Superior temporal gyrus (tissue), 1 donor: ENCODE results near the gene INF2.

Source experiments
- DNase-seq: peaks from one replicate; pipeline ENCODE4 v3.0.0-alpha.2; 2016; ENCODE audit errors: extremely low spot score

INF2 gene

DNA sequence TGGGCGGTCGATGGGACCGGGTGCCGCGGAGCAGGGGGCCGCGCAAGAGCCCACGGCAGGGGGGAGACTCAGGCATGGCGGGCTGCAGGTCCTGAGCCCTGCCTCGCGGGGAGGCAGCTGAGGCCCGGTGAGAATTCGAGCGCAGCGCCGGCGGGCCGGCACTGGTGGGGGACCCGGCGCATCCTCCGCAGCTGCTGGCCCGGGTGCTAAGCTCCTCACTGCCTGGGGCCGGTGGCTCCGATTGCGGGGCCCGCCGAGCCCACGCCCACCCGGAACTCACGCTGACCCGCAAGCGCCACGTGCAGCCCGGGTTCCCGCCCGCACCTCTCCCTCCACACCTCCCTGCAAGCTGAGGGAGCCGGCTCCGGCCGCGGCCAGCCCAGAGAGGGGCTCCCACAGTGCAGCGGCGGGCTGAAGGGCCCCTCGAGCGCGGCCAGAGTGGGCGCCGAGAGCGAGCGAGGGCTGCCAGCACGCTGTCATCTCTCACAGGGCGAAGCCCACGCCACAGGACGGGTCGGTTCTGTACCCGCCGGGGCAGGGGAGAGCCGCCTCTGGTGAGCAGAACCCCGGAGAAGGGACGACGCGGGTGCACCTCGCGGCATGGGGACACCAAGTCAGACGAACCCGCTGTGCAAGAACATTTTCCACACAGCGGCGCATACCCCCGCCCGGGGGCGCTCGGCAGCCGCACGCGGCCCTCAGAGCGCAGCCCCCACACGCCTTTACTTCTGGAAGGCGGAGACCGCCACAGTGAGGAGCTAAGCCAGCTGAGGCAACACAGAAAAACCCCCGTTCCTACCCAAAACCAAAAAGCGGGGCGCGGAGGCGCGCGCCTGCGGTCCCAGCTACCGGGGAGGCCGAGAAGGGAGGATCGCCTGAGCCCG lies 62.4 kb downstream of the INF2 start:
- DNase-seq: no peak

DNA sequence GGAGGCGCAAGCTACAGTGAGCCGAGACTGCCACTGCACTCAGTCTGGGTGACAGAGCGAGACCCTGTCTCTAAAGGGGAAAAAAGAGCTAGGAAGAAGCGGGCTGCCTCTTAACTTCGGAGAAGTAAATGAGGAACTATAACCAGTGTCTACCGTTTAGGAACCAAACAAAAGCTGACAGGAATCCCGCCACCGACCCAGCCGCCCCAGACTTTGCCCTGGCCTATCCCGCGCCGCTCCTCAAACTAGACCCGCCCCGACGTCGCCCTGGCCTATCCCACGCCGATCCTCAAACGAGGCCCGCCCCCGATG lies 63.0 kb downstream of the INF2 start:
- DNase-seq: peak; percentile 95

GRCh38 chr14:104752735-104753527 lies 63.5 kb downstream of the INF2 start, which contains the start of gene SIVA1:
SIVA1 (plus strand) TSS chr14:104753147; CDS start chr14:104753202, 55 bp downstream.
- peak; percentile 99 for DNase-seq

GRCh38 chr14:104753528-104754212 lies 64.3 kb downstream of the INF2 start:
- no peak for DNase-seq

- DNase-seq: no peak
Observed at GRCh38 chr14:104754213-104754851, 64.9 kb downstream of the INF2 start.

GRCh38 chr14:104755621-104756020 lies 66.2 kb downstream of the INF2 start:
- DNase-seq: no peak

DNA sequence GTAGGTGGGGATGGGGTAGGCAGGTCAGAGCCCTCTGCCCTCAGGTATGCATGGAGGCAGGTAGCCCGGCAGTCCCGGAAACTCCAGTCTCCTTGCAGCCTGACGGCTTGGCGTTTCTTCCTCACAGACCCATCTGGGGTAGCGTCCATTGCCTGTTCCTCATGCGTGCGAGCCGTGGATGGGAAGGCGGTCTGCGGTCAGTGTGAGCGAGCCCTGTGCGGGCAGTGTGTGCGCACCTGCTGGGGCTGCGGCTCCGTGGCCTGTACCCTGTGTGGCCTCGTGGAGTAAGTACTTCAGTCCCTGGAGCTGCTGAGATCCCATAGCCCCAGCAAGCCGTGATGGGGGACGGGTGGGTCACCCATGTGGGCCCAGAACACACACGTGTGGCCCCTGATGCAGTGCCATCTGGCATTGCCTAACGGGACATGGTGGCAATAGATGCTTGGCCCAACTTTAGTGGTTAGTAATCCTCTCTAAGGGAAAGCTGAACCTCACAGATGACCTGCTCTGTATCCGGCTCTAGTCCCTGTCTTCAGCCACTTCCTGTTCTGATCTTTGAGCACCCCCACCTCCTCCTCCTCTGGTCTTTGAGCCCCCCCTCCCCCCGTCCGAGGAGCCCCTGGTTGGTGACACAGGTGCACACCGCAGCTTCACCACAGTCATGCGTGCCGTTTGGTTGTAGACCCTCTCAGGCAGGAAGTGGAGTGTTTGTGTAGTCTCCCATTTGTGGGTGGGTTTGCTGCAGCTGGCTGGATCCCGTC lies 67.2 kb downstream of the INF2 start:
- no peak for DNase-seq

- DNase-seq: no peak
Observed at GRCh38 chr14:104757238-104757585, 67.8 kb downstream of the INF2 start.

DNA sequence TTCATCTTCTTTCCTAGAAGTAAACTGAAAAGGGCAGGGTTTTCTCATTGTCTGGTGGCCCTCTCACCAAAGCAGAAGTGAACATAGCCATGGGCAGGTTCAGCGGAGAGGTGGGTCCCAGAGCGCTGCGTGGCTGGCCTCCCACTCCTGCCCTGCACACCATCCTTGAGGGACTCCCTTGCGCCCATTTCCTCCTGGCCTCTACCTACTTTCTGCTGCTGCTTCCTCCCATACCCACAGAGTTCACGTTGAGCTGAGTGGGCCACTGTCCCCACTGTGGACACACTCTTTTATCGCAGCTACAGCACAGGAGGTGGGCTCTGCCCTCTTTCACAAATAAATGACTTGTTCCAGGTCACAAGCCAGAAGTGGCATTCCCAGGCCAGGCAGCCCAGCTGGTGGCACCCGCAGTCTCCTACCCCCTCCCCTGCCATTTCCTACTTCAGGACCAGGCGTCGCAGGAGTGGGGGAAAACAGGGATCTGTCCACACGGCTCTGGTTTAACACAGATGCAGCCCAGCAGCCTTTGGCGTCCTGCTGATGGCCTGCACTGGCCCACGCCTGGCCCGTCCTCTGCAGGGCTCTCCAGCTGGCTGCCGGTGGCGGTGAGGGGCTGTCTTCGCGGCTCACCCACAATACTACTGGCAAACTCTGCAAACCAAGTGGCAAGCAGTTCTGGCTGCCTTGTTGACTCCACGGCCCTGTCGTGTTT lies 68.4 kb downstream of the INF2 start:
- no peak for DNase-seq

DNA sequence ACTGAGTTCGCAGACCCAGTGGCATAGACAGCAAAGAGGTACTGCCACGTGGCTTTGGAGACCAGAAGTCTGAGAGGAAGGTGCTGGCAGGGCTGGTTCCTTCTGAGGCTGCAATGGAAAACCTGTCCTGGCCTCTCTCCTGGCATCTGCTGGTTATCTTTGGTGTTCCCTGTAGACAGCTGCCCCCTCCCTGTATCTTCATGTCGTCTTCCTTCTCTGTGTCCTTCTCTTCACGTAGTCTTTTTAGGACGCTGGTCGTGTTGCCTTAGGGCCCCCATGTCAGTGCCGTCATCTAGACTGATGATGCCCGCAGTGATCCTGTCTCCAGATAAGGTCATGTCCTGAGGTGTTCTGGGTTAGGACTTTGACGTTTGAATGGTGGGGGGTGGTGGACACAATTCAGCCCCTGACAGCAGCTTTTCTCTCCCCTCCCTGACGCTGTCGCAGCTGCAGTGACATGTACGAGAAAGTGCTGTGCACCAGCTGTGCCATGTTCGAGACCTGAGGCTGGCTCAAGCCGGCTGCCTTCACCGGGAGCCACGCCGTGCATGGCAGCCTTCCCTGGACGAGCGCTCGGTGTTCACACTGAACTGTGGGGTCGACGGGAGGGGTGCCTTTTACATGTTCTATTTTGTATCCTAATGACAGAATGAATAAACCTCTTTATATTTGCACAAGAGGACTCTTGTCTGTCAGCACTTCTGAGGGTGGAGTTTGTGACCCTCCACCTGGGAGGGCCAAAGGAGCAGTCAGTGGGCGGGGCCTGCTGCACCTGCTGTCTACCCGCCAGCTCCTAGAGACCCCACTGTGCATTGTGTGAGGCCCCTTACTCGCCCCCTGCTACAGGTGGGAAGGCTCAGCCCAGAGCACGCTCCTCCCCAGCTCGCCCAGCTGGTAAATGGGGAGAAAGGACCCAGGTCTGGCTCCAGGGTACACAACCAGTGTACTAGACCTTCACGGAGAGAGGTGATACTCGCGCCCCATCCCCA lies 69.9 kb downstream of the INF2 start:
- no peak for DNase-seq

- DNase-seq: no peak
Observed at GRCh38 chr14:104765517-104765916, 76.1 kb downstream of the INF2 start.

DNA sequence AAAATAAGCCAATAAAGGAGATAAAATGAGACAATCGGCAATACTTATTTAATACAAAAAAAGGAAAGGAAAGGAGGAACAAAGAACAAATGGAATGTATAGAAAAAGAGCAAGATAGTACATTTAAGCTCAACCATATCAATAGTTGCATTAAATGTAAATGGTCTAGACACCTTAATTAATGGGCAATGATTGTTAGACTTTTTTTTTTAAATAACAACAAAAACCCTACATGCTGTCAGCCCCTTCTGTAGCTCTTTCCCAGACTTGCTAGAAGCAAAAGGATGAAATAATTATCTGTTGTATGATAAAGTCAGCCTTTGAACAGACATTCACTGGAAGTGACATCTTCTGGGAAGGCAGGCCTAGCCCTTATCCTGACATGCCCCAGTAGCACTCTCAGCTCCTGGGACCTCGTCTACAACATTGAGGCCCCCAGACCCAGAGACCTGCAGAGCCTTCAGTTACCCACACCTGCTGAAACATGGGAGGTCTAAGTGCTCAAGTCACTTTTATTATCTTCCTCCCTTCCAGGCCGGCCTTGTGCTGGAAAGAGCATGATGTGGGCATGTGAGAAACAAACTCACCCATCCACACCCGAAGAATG lies 76.9 kb downstream of the INF2 start:
- DNase-seq: no peak

DNA sequence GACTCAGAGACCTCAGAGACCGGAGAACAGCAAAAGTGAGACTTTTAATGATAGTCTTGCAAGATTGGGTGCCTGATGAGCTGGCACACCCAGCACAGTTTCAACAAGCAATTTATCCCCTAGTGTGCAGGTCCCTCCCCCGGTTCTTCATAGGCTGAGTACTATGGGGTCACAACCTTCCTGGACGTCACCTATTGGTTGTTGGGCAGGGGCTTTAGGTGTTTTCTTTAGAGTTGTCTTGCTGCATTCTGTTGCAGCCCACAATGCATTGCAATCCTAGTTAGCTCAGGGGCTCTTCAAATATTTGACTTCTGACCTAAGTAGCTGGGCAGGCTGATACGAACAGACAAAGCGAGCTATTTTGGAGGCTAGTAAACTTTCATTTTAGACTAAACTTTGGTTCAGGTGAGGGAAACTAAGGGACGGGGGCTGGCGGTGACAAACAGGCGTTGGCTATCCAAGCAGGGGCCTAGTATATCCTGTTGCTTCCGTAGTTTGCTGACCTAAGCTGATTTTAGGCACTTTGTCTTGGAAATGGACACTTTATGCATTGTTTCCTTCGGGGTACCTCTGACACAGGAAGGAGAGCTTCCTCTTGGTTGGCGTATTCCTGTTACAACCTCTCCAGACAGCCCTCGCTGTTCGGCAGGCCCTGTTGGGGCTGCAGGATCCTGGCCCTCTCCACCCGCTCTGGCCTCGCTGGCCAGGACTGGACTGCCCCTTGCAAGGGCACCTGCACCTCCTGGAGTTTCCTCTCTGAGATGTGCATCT lies 77.6 kb downstream of the INF2 start:
- no peak for DNase-seq

DNA sequence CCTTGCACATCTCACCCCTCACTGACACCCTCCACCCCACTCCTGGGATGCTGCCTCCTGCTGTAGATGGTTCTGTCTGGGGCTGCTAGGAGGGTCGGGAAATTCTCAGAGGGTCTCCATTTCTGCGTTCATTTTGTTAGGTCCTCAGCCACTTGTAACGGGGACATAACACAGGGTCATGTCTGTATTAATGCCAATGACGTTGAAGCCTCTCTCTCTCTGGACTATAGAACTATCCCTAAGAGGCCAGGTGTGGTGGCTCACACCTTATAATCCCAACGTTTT lies 78.2 kb downstream of the INF2 start:
- no peak for DNase-seq

- DNase-seq: peak; percentile 90
Observed at GRCh38 chr14:104768437-104769323, 79.3 kb downstream of the INF2 start.

DNA sequence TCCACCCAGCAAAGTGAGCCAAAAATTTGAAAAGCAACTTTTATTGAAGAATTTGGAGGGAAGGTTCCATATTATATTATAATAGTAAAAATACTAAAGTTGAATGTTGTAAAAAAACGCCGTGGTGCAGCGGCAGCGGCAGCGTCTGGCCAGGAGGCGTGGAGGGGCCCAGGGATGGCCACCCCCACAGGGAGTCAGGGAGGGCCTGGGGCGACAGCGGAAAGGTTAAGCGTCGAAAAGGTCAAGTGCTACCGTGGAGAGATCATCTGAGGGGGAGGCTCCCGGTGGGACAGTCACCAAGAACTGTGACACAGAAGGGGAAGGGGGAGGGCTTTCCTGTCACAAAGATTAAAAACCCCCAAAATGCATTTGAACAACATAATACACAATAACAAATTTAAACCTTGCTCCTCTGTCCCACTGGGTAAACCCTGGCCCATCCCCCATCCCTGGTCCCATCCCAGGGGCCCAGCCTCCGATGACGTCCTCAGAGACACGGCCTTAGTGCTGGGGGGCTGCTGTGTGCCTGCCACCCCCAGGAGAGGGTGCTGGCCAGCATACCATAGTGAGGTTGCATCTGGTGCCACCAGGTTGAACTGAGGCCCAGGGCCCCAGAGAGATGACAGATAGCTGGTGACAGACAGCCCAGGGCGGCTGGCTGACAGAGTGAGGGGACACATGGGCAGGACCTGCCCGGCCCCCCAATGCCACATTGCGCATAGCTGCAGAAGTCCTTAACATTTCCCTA lies 80.1 kb downstream of the INF2 start:
- DNase-seq: no peak
